GM11168 (cell line): ENCODE results near the gene KIF21A.

Experiments used
- in situ Hi-C: fragments of 300-500 bp; cut with MboI; formaldehyde crosslinking; loops from one replicate; pipeline ENCODE4 v1.12.0; 2022; ENCODE audit warnings: low sequenced_read_pairs; ENCODE audit not compliant: unreplicated experiment

The KIF21A gene

DNA sequence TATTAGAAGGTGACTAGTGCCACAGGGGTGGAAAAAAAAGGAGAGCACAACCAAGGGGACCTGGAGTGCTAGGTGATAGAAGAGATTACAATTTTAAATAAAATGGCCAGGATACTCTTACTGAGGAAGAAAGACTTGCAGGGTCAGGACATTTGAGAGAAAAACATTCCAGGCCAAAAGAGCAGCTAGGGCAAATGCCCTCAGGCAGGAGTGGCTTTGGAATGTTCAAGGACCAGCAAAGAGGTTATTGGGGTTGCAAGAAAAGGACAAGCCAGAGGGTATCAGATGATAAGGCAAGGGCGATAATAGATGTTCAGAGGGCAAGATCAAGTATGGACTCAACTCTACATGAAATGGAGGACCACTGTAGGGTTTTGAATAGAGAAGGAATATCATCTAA, 146.4 kb downstream of the KIF21A start:
- in situ Hi-C loops = loop anchor here (25.0 kb wide), 1 partner anchor 959 kb away; no protein-coding TSS in a partner anchor

DNA sequence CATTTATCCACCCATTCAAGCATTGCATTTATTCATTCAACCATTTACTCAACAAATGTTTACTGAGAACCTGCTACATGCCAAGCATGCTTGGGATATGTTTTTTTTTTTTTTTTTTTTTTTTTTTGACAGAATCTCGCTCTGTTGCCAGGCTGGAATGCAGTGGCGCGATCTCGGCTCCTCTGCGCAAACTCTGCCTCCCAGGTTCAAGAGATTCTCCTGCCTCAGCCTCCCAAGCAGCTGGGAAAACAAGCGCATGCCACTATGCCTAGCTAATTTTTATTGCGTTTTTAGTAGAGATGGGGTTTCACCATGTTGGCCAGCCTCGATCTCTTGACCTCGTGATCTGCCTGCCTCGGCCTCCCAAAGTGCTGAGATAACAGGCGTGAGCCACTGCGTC, 147.3 kb downstream of the KIF21A start:
- in situ Hi-C loops = loop anchor here (25.0 kb wide), 1 partner anchor 958 kb away; no protein-coding TSS in a partner anchor

GRCh38 chr12:39294715-39295114, 148.2 kb downstream of the KIF21A start:
- in situ Hi-C loops = loop anchor here (25.0 kb wide), 1 partner anchor 957 kb away; no protein-coding TSS in a partner anchor

DNA sequence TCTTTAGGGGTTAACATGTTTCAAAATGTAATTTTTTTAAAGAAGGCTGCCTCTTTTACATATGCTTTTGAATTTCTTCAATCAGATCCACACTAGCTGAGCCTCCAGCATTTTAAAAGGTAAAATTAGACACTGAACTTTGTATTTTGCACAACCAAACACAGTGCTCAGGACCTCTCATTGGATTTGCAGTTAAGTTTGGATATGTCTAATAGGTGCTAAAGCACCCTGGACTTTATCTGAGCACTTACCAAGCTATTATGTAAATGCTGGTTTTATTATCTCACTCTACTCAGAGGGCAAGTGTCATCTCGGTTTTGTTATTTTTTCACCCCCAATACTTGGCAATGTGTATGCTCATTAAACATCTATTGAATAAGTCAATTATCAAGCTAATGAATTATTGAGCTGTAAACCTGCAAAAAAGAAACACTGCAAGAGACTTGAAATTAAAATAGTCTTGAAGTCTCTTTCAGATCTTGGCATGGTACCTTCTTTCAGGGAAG, 150.7 kb downstream of the KIF21A start:
- in situ Hi-C loops = loop anchor here (25.0 kb wide), 1 partner anchor 955 kb away; no protein-coding TSS in a partner anchor

- in situ Hi-C loops = loop anchor here (25.0 kb wide), 1 partner anchor 951 kb away; no protein-coding TSS in a partner anchor
Observed at GRCh38 chr12:39287817-39288216, 155.1 kb downstream of the KIF21A start.

DNA sequence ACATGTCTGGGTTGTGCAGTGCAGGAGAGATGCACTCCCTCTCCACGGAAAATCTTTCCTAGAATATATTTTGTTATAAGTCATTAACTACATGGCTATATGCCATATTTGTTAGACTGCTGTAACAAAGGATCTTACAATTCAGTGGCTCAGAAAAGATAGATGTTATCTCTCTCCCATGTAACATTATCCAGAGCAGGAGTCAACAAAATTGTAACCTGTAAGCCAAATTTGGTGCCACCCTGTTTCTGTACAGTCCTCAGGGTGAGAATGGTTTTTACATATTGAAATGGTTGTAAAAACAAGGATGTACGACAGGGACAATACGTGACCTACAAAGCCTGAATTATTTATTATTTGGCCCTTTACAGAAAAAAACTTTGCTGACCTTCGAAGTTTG, 155.5 kb downstream of the KIF21A start:
- in situ Hi-C loops = loop anchor here (25.0 kb wide), 1 partner anchor 950 kb away; no protein-coding TSS in a partner anchor

DNA sequence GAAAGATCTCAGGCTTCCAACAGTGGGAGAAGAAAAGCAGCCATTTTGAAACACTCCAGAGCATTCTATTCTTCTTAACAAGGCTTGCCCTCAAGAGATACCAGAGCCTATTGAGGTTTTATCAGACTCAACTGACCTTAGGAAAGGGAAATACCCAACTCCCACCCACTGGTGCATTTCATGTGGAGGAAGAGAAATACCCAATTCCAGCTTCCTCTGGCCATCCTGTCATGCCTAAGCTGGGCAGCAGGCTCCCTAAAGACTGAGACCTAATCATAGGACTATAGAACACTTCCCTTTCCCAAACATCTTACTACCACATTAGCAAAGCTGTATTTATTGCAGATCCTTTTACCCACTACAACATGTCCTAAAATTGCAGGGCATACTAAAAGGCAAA, 164.5 kb downstream of the KIF21A start:
- in situ Hi-C loops = loop anchor here (25.0 kb wide), 1 partner anchor 941 kb away; no protein-coding TSS in a partner anchor

GRCh38 chr12:39277416-39277815, 165.5 kb downstream of the KIF21A start:
- in situ Hi-C loops = loop anchor here (25.0 kb wide), 1 partner anchor 940 kb away; no protein-coding TSS in a partner anchor

GRCh38 chr12:39275846-39276245, 167.1 kb downstream of the KIF21A start:
- in situ Hi-C loops = loop anchor here (25.0 kb wide), 1 partner anchor 939 kb away; no protein-coding TSS in a partner anchor

- in situ Hi-C loops = loop anchor here (25.0 kb wide), 1 partner anchor 361 kb away; the partner anchor contains the start of gene CPNE8
Observed at GRCh38 chr12:39272871-39273655, 169.9 kb downstream of the KIF21A start.

- in situ Hi-C loops = loop anchor here (25.0 kb wide), 1 partner anchor 357 kb away; the partner anchor contains the start of gene CPNE8
Observed at GRCh38 chr12:39269492-39269891, 173.4 kb downstream of the KIF21A start.

GRCh38 chr12:39267886-39268285, 175.0 kb downstream of the KIF21A start:
- in situ Hi-C loops = loop anchor here (25.0 kb wide), 1 partner anchor 356 kb away; the partner anchor contains the start of gene CPNE8

DNA sequence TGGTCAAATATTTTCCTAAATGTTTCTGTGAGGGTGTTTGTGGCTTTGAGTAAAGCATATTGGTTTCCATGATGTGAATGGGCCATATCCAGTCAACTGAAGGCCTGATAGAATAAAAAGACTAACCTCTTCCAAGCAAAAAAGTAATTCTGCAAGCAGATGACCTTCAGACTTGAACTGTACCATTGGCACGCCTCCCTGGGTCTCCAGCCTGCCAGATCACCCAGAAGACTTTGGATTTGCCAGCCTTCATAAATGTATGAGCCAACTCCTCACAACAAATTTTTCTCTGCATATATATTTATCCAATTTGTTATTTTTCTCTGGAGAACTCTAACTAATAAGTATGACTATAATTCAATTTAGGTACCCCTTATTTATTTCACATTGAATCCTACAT, 190.3 kb downstream of the KIF21A start:
- in situ Hi-C loops = loop anchor here (25.0 kb wide), 1 partner anchor 340 kb away; the partner anchor contains the start of gene CPNE8
